Adipocyte (in vitro differentiated cells): ENCODE measurements around the gene ALDOA.

ENCODE experiments used
- DNase-seq: peaks from one replicate; pipeline ENCODE4 v3.0.0-alpha.2; 2015; ENCODE audit warnings: low read depth
- H3K27me3 ChIP-seq: replicated peaks from 2 replicates; pipeline ENCODE4 v1.7.0; 2013; ENCODE audit warnings: mild to moderate bottlenecking, low read length, moderate library complexity; ENCODE audit not compliant: control insufficient read depth, insufficient read depth
- H3K36me3 ChIP-seq: 2 replicates; pipeline ENCODE4 v1.7.0; 2013; ENCODE audit warnings: low read length, mild to moderate bottlenecking, moderate library complexity; ENCODE audit not compliant: control insufficient read depth, insufficient read depth, severe bottlenecking
- H3K4me1 ChIP-seq: 2 replicates; pipeline ENCODE4 v1.7.0; 2013; ENCODE audit warnings: mild to moderate bottlenecking, low read length, moderate library complexity; ENCODE audit not compliant: control insufficient read depth, insufficient read depth
- H3K4me3 ChIP-seq: 2 replicates; pipeline ENCODE4 v1.7.0; 2013; ENCODE audit warnings: mild to moderate bottlenecking, low read length, moderate library complexity
- H3K9ac ChIP-seq: 2 replicates; pipeline ENCODE4 v1.7.0; 2013; ENCODE audit warnings: mild to moderate bottlenecking, low read length, moderate library complexity
- H3K9me3 ChIP-seq: 2 replicates; pipeline ENCODE4 v1.7.0; 2013; ENCODE audit warnings: mild to moderate bottlenecking, low read length, moderate library complexity; ENCODE audit not compliant: control insufficient read depth

The ALDOA gene

DNA sequence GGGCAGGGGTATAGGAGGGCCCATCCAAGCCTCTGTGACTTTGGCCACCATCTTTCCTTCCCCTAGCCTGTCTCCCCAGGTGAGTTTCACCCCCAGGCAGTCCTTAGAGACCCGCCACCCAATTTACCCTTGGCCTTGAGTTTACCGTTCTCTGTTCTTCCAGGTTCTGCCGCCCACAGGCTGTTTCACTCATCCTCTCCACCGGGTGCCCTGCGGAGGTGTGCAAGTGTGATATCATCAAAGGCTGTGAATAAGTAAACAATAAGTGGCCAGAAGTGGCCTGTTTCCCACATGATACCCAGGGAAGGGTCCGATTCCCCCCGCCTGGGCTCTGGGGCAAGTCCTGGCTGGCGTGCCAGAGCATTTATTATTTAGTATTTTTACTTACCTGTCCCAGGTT is 19.4 kb upstream of the ALDOA start:
- no peak overlapping the region for H3K9ac ChIP-seq
- no peaks in the 10 kb centered on the region for H3K36me3 ChIP-seq
- no peaks in the 10 kb centered on the region for H3K27me3 ChIP-seq
- no peaks in the 10 kb centered on the region for H3K4me1 ChIP-seq
- no peak for DNase-seq
- H3K4me3 ChIP-seq: no peak overlapping the region
- no peaks in the 10 kb centered on the region for H3K9me3 ChIP-seq

DNA sequence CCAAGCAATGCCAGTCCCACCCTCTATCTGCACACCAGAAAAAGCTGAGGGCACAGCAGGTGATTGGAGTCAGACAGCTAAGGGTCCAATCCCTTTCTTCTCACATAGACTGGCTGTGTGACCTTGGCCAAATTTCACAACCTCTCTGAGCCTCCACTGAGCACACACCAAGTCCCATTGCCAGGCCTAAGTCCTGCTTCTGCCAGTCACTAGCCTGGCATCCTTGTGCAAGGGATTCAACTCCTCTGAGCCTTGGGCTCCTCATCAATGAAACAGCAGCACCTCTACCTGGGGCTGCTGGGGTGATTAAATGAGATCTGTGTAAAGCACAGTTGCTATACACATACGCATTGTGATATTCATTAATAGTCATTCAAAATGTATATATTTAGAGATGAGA is 19.0 kb upstream of the ALDOA start:
- H3K27me3 ChIP-seq: no peaks in the 10 kb centered on the region
- no peaks in the 10 kb centered on the region for H3K9me3 ChIP-seq
- no peak for DNase-seq
- no peaks in the 10 kb centered on the region for H3K36me3 ChIP-seq
- no peak overlapping the region for H3K4me3 ChIP-seq
- H3K9ac ChIP-seq: no peak overlapping the region
- H3K4me1 ChIP-seq: no peaks in the 10 kb centered on the region

DNA sequence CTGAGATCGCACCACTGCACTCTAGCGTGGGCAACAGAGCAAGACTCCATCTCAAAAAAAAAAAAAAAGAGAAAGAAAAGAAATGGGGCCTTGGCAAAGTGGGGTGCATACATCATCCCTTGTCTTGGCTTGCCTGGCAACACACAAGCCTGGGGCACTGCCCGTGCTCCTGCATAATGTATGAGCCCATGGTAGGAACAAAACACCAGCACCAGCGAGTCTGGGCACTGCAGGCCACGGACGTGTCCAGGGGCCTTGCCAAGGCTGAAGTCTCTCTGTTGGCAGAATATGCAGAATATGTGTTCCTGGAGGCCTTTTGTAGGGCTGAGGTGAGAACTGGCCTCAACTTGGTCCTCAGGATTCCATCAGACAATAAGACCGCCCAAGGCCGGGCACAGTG is 15.7 kb upstream of the ALDOA start:
- H3K4me1 ChIP-seq: peaks cover 5% of the 10 kb centered on the region
- H3K4me3 ChIP-seq: no peak overlapping the region

DNA sequence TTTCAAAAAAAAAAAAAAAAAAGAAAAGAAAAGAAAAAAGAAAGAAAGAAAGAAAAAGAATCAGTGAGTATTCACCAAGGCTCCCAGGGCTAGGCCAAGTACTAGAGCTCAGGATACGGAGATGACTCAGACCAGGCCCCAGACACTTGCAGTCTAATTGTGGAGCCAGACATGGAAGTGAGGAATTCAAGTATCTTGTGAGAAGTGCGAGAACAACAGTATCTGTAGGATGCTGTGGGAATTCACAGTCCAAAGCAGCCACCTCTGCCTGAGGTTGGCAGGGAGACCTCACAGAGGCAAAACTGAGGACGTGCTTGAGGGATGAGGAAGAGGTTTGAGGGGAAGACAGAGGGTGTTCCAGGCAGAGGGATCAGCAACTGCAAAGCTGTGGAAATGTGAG is 14.0 kb upstream of the ALDOA start:
- H3K9me3 ChIP-seq: no peaks in the 10 kb centered on the region
- no peaks in the 10 kb centered on the region for H3K27me3 ChIP-seq
- peaks cover 5% of the 10 kb centered on the region for H3K4me1 ChIP-seq
- H3K4me3 ChIP-seq: no peak overlapping the region
- no peak overlapping the region for H3K9ac ChIP-seq
- DNase-seq: no peak
- no peaks in the 10 kb centered on the region for H3K36me3 ChIP-seq

More for the DNA sequence above, 15.7 kb upstream of the ALDOA start:
- H3K9me3 ChIP-seq: no peaks in the 10 kb centered on the region
- H3K36me3 ChIP-seq: no peaks in the 10 kb centered on the region
- no peak for DNase-seq
- H3K9ac ChIP-seq: no peak overlapping the region
- no peaks in the 10 kb centered on the region for H3K27me3 ChIP-seq

DNA sequence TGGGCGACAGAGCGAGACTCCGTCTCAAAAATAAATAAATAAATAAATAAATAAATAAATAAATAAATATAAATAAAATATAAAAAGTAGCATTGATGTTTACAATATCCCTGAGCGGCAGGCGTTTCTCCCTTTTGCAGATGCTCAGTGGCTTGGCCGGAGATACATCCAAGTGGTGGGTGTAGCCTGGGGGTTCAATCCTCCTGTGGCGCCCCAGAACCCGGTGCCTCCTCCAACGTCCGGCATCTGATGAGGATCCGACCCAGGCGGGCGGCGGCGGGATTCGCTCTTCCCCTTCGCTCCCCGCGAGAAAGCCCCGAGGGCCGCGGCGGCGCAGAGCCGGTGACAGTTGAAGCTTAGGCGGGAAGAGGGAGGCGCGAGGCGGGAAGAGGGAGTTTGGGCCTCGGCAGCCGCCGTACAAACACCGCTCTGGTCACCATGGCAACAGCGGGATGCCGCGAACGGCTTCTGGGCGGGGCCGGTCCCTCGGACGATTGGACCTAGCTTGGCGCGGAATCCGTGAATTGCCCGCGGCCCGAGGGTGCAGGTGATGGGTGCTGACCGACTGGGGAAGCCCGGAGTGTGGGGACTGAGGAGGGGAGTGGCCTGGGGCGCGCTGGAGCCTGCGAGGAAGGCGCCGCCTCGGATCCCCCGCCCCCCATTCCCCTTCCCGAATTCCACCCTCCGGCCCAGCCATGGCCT is 12.7 kb upstream of the ALDOA start:
- peak overlapping the region; percentile 83 for H3K9ac ChIP-seq
- peak; percentile 94 for DNase-seq
- peak overlapping the region; percentile 88 for H3K4me3 ChIP-seq
- H3K36me3 ChIP-seq: no peaks in the 10 kb centered on the region
- no peaks in the 10 kb centered on the region for H3K9me3 ChIP-seq
- H3K4me1 ChIP-seq: peaks cover 5% of the 10 kb centered on the region
- no peaks in the 10 kb centered on the region for H3K27me3 ChIP-seq

DNA sequence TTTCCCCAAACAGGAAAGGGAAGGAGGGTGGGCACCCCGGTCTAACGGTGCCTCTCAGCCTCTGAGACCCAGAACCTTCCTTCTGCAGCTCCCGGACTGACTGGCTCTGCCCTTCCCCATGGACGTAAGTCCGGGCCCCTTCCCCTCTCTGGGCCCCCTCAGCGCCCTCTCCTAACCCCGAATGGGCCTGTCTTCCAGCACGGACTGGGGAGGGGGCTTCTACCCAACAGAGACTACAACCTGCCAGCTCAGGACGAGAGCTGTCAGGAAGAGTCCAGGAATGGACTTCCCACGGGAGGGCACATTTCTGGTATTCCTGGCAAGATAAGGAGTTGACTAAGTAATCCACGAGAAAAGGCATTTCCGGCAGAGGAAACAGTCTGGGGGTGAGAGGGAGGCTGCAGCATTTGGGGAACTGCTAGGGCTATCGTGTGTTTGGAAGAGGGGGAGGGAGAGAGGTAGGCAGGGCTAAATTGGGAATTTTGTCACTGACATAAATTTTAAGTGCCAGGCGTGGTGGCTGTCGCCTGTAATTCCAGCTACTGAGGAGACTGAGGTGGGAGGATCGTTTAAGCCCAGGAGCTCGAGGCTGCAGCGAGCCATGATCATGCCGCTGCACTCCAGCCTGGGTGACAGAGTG is 12.1 kb upstream of the ALDOA start:
- H3K36me3 ChIP-seq: no peaks in the 10 kb centered on the region
- peaks cover 5% of the 10 kb centered on the region for H3K4me1 ChIP-seq
- peak overlapping the region; percentile 88 for H3K4me3 ChIP-seq
- peak overlapping the region; percentile 83 for H3K9ac ChIP-seq
- no peaks in the 10 kb centered on the region for H3K9me3 ChIP-seq
- peak; percentile 67 for DNase-seq
- H3K27me3 ChIP-seq: no peaks in the 10 kb centered on the region

DNA sequence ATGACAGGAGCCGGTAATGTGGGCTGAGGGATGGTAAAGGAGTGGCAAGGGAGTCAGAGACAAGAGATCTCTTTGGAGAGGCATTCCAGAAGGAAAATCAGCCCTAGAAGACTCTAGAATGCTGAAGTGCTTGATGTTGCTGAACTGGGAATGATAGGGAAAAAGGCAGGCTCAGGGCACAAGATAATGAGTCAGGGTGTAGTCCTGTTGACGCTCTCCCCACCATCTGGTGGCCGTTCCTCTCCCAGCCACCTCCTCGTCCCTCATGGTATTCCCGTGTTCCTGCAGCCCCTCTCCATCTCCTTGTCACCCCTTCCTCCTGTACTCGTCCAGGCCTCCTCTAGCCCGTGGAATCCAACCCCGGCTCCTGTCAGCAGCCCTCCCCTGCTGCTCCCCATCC is 11.1 kb upstream of the ALDOA start:
- peak overlapping the region; percentile 26 for H3K4me3 ChIP-seq
- no peaks in the 10 kb centered on the region for H3K36me3 ChIP-seq
- H3K9ac ChIP-seq: no peak overlapping the region
- H3K27me3 ChIP-seq: no peaks in the 10 kb centered on the region
- DNase-seq: no peak
- peaks cover 5% of the 10 kb centered on the region for H3K4me1 ChIP-seq
- no peaks in the 10 kb centered on the region for H3K9me3 ChIP-seq

DNA sequence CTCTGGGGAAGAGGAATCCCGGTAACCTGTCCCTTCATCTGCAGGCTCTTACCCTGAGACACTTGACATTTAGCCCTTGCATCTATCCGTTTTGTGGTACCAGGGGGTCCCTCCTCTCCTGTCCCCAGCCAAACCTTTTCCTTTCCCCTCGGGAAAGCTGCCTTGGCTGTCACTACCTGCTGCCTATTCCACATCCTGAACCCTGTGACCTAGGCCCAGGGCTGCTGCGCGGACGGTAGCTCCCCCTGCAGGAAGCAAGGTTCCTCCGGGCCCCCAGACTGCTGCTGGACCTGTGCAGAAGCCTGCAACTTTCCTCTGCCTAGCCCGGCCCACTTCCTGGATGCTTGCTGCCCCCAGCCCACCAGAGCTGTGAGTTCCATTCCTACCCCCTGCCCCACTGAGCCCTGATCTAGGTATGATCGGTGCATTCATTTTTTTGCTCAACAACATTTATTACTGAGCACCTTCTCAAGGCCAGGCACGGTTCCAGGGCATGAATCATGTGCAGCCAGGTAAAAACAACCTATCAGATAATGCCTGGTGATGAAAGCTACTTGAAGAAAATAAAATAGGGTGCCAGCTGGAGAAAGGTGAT is 10.5 kb upstream of the ALDOA start:
- Histone ChIP-seq H3K4me1 (peaks cover 7% of the 10 kb centered on the region), H3K36me3 (no peaks in the 10 kb centered on the region), H3K27me3 (no peaks in the 10 kb centered on the region), H3K4me3 (no peak overlapping the region), H3K9ac (no peak overlapping the region), H3K9me3 (no peaks in the 10 kb centered on the region)
- DNase-seq: no peak

DNA sequence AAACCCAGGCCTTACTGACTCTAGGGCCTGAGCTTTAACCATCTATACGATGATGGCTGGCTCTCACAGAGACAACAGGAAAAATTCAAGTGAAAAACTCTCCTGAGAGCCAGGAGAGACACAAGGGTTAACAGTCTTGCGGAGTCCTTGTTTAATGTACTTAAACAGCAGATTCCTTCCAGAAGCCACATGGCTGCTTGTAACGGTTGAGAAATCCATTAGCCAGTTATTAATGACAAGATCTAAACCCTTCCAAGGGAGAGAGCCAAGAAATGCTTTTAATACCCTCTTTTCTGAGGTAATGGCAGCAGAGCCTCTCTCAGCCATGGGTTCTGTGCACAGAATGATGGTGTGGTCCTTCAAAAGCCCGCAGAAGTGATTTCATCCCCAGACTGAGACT is 5.2 kb upstream of the ALDOA start:
- Histone ChIP-seq H3K36me3 (no peaks in the 10 kb centered on the region), H3K9ac (no peak overlapping the region), H3K4me1 (peaks cover 28% of the 10 kb centered on the region), H3K27me3 (no peaks in the 10 kb centered on the region), H3K4me3 (no peak overlapping the region), H3K9me3 (no peaks in the 10 kb centered on the region)
- DNase-seq: no peak

DNA sequence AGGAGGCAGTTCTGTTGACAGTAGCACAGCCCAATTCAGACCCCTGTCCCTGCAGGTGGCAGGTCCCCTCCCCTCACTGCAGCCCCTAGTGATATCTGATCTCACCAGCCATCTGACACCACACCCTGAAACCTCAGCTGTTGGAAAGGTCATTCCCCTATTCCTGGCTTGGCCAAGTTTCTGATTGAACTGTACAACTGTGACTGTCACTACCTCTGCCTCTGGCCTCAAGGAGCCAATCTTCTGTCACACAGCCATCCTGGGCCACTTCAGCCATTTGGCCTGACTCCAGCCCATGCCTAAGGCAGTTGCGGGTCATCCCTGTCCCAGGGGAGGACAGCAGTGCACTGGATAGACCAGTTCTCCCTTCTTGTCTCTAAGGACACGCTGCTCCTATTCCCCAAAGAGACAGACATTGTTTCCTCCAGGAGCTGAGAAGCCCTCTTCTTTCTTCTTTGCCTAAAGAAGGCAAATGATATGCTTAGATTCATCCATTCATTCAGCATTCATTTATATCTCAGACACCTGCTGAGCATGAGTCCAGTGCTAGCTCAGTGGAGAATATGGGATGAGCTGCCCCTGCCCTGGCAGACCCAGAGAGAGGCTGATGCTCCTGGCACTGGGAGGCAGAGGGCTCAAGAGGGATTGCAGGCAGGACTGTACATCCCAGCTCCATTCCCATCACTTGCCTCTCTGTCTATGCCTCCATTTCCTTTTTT is 4.6 kb upstream of the ALDOA start:
- peaks cover 28% of the 10 kb centered on the region for H3K4me1 ChIP-seq
- H3K27me3 ChIP-seq: no peaks in the 10 kb centered on the region
- H3K36me3 ChIP-seq: no peaks in the 10 kb centered on the region
- H3K4me3 ChIP-seq: no peak overlapping the region
- no peaks in the 10 kb centered on the region for H3K9me3 ChIP-seq
- no peak overlapping the region for H3K9ac ChIP-seq
- DNase-seq: no peak

DNA sequence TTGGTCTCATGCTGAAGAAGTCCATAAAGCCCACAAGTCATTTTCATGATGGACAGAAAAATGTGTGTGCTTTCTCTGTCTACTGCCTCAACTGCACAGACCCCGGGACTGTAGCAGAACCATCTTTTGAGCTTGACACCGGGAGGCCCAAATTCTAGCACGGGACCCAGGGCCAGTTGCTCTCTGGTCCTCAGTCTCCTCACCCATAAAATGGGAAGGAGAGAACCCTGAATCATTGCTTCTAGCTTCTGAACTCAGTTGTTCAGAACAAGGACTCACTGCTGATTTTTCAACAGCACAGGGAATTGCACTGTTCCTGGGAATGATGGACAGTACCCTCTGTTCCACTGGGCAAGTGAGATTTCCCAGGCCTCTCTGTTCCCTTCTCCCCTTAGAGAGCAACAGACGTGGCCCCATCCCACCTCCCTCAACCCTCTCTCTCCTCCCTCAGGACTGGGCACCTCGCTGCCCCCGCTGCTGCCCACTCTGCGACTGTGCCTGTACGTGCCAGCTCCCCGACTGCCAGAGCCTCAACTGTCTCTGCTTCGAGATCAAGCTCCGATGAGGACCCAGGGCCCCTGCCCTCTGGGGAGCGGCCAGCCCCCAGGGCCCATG is 2.2 kb upstream of the ALDOA start:
- Histone ChIP-seq H3K4me3 (peak overlapping the region; percentile 89), H3K27me3 (no peaks in the 10 kb centered on the region)

More for the DNA sequence above, 2.2 kb upstream of the ALDOA start:
- Histone ChIP-seq H3K9ac (peak overlapping the region; percentile 100), H3K36me3 (peaks cover 23% of the 10 kb centered on the region), H3K9me3 (no peaks in the 10 kb centered on the region), H3K4me1 (peaks cover 40% of the 10 kb centered on the region)
- DNase-seq: no peak
